Measurements from ENCODE around the gene PDCL2. TPM values are rescaled to one million over a fixed set of nuclear protein-coding genes. Genes with fewer than 3 reads are reported as not detected.

The PDCL2 gene
- total RNA-seq, 1 experiment from 2014 or later: not detected

DNA sequence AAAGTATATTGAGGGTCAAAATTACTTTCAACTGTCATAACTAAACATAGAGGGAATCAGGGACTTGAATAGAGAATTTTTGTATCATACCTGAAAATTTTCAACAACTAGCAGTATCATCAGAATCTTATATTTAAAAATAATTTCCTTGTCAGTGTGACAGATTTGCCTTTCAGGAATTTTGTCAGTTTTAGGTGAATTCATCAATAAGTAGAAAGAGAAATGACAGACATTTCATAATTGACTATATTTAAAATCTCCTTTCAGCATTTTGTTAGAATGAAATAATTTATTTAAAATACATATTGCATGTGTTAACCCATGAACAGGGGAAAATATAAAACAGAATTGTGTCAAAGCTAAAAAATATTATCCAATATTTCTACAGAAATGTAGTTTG lies 8.6 kb upstream of the PDCL2 start:
- no peaks in the 10 kb centered on the region for H3K79me2 ChIP-seq (ENCODE audit: insufficient read depth, low read length)
- H3K4ac ChIP-seq (ENCODE audit: low read depth, low read length): no peak overlapping the region
- no peak overlapping the region for H3K14ac ChIP-seq (ENCODE audit: insufficient read depth, low read length)
- H3K4me1 Mint-ChIP-seq: no peaks in the 10 kb centered on the region
- TF ChIP-seq, protein P1, sequence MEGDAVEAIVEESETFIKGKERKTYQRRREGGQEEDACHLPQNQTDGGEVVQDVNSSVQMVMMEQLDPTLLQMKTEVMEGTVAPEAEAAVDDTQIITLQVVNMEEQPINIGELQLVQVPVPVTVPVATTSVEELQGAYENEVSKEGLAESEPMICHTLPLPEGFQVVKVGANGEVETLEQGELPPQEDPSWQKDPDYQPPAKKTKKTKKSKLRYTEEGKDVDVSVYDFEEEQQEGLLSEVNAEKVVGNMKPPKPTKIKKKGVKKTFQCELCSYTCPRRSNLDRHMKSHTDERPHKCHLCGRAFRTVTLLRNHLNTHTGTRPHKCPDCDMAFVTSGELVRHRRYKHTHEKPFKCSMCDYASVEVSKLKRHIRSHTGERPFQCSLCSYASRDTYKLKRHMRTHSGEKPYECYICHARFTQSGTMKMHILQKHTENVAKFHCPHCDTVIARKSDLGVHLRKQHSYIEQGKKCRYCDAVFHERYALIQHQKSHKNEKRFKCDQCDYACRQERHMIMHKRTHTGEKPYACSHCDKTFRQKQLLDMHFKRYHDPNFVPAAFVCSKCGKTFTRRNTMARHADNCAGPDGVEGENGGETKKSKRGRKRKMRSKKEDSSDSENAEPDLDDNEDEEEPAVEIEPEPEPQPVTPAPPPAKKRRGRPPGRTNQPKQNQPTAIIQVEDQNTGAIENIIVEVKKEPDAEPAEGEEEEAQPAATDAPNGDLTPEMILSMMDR (conservative IDR thresholded peaks at IDR 0.05): no peak
- H3K36me3 Mint-ChIP-seq (ENCODE audit: insufficient read depth in 1 of 3, low read depth in 3 of 3): peaks cover 0 to 8% (median 0%) of the 10 kb centered on the region in 3 experiments; a peak in 2 of 7 replicates
- H4K8ac ChIP-seq (replicated peaks; ENCODE audit: insufficient read length, low read depth, low read length): no peak overlapping the region
- no peak overlapping the region for H3K4me3 Mint-ChIP-seq
- H2BK15ac ChIP-seq (ENCODE audit: low read depth, low read length): no peak overlapping the region
- H3K4me1 ChIP-seq (ENCODE audit: insufficient read depth, low read length): no peaks in the 10 kb centered on the region
- H3K27me3 ChIP-seq (ENCODE audit: insufficient read depth, low read length): no peaks in the 10 kb centered on the region
- H3K18ac ChIP-seq (ENCODE audit: insufficient read length, low read depth, low read length): no peak overlapping the region
- DNase-seq: no peak
- no peaks in the 10 kb centered on the region for H4K20me1 ChIP-seq (ENCODE audit: control insufficient read depth, insufficient read depth, insufficient read length)
- H2AFZ ChIP-seq (ENCODE audit: low read length): no peak overlapping the region
- H3K4me2 ChIP-seq (ENCODE audit: insufficient read depth, insufficient read length, low read length): no peak overlapping the region
- H3K9me3 Mint-ChIP-seq: no peaks in the 10 kb centered on the region
- H2BK12ac ChIP-seq (ENCODE audit: insufficient read length, low read depth, low read length): no peak overlapping the region
- no peak overlapping the region for H2BK120ac ChIP-seq (ENCODE audit: low read depth, low read length, poor library complexity, severe bottlenecking)
- H2AK5ac ChIP-seq (ENCODE audit: insufficient read length, low read length): no peak overlapping the region
- no peak overlapping the region for H4K91ac ChIP-seq (ENCODE audit: insufficient read length, low read depth, low read length)
- H3K56ac ChIP-seq (ENCODE audit: insufficient read length, low read depth, low read length): no peak overlapping the region
- H3K9me3 ChIP-seq (ENCODE audit: control insufficient read depth, low read depth, low read length): no peaks in the 10 kb centered on the region
- no peaks in the 10 kb centered on the region for H3K27me3 Mint-ChIP-seq (ENCODE audit: low read depth)
- H4K5ac ChIP-seq (ENCODE audit: insufficient read length, low read depth, low read length): no peak overlapping the region
- H3K23me2 ChIP-seq (ENCODE audit: insufficient read length, low read depth, low read length, poor library complexity, severe bottlenecking): no peaks in the 10 kb centered on the region
- H2BK20ac ChIP-seq (ENCODE audit: low read depth, low read length, poor library complexity, severe bottlenecking): no peak overlapping the region
- no peak overlapping the region for H3K9ac ChIP-seq (ENCODE audit: extremely low read depth, insufficient read length, low read length)
- H3K27ac Mint-ChIP-seq: no peak overlapping the region
- no peak overlapping the region for H2BK5ac ChIP-seq (ENCODE audit: insufficient read length, low read length)
- no peak overlapping the region for H3K27ac ChIP-seq (ENCODE audit: insufficient read length, low read depth, low read length)
- H3T11ph ChIP-seq (ENCODE audit: low read length): no peak overlapping the region
- no peaks in the 10 kb centered on the region for H3K79me1 ChIP-seq (ENCODE audit: insufficient read depth, low read depth, low read length, poor library complexity, severe bottlenecking)
- H3K23ac ChIP-seq (ENCODE audit: insufficient read length, low read depth, low read length): no peak overlapping the region
